Measurements from ENCODE around the gene KCNQ1. TPM values are rescaled to one million over a fixed set of nuclear protein-coding genes. Genes with fewer than 3 reads are reported as not detected.

KCNQ1 gene
- total RNA-seq, 5 donors from 2014 or later (not counting 1 experiment from before 2014, with no cell fraction given), result 20.9 to 32.9 (median 24.0) TPM

GRCh38 chr11:2592559-2593392, 148.0 kb downstream of the KCNQ1 start:
- H3K27me3 Mint-ChIP-seq, result no peaks in the 10 kb centered on the region

DNA sequence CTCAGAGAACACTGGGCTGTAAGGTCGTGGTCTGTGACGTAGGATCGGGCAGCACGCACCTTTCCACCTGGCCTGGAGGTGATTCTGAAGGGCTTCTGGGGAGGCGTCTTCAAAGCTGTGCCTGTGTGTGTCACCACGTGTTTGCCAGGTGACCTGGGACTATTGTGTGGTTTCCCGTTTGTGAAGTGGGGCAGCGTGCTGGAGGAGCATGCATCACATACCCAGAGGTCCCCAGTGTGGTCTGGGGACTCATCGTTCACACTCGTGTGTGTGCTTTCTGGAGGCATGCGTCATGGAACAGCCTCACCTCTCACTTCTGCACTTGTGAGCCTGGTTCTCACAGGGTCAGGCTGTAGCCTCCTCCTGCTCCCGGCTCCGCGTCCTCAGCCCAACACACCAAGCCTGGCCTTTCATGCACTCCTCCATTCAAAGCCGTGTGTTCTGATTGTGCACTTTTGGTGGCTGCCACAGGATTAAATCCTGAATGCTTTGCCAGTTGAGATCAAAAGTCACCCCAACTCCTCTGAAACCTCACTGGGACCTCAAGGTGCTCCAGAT, 148.7 kb downstream of the KCNQ1 start:
- Mint-ChIP-seq H3K4me3 (no peak overlapping the region), H3K9me3 (peaks cover 0 to 20% (median 12%) of the 10 kb centered on the region in 3 donors), H3K27me3 (no peaks in the 10 kb centered on the region), H3K27ac (no peak overlapping the region), H3K4me1 (no peaks in the 10 kb centered on the region), H3K36me3 (peaks cover 69% of the 10 kb centered on the region)
- H3K36me3 ChIP-seq (ENCODE audit: control insufficient read depth in 2 of 2, extremely low read depth in 1 of 2, insufficient read depth in 1 of 2, low read length in 1 of 2), result peaks cover 0 to 12% of the 10 kb centered on the region in 2 donors
- ATAC-seq (replicated peaks in 1 of 4) (no peak), DNase-seq (no peak)
- H3K27me3 ChIP-seq (replicated peaks in 1 of 2; ENCODE audit: control insufficient read depth in 2 of 2, extremely low read depth in 1 of 2, insufficient read depth in 2 of 2, low read length in 1 of 2), result no peaks in the 10 kb centered on the region
- POLR2A ChIA-PET, result no interaction called here
- CTCF ChIA-PET, result no interaction called here
- H3K4me3 ChIP-seq (ENCODE audit: control insufficient read depth in 1 of 2, extremely low read depth in 1 of 2, low read length in 1 of 2), result no peak overlapping the region
- no peaks in the 10 kb centered on the region for H3K9me3 ChIP-seq
- 95% methylated on average over 9 of the region's 15 CpGs for WGBS (ENCODE audit: insufficient coverage)
- no peaks in the 10 kb centered on the region for H3K4me1 ChIP-seq (ENCODE audit: control insufficient read depth in 1 of 2, extremely low read depth in 1 of 2, insufficient read depth in 2 of 2, low read length in 2 of 2)
- no peak overlapping the region for H3K27ac ChIP-seq (ENCODE audit: low read length)

More at GRCh38 chr11:2592559-2593392, 148.0 kb downstream of the KCNQ1 start:
- Histone ChIP-seq H3K4me1 (ENCODE audit: control insufficient read depth in 1 of 2, extremely low read depth in 1 of 2, insufficient read depth in 2 of 2, low read length in 2 of 2) (no peaks in the 10 kb centered on the region), H3K27me3 (replicated peaks in 1 of 2; ENCODE audit: control insufficient read depth in 2 of 2, extremely low read depth in 1 of 2, insufficient read depth in 2 of 2, low read length in 1 of 2) (no peaks in the 10 kb centered on the region), H3K36me3 (ENCODE audit: control insufficient read depth in 2 of 2, extremely low read depth in 1 of 2, insufficient read depth in 1 of 2, low read length in 1 of 2) (peaks cover 0 to 18% of the 10 kb centered on the region in 2 donors), H3K27ac (ENCODE audit: low read length) (no peak overlapping the region), H3K4me3 (ENCODE audit: control insufficient read depth in 1 of 2, extremely low read depth in 1 of 2, low read length in 1 of 2) (no peak overlapping the region), H3K9me3 (no peaks in the 10 kb centered on the region)
- Mint-ChIP-seq H3K9me3 (peaks cover 0 to 16% (median 9%) of the 10 kb centered on the region in 3 donors), H3K4me1 (no peaks in the 10 kb centered on the region), H3K4me3 (no peak overlapping the region), H3K27ac (no peak overlapping the region), H3K36me3 (peaks cover 70% of the 10 kb centered on the region)
- peak in 2 of 35 experiments; percentile 3 to 23 for DNase-seq
- POLR2A ChIA-PET, result no interaction called here
- 92% methylated on average over 11 of the region's 16 CpGs for WGBS (ENCODE audit: insufficient coverage)
- no peak for ATAC-seq (replicated peaks in 1 of 4)
- CTCF ChIA-PET, result no interaction called here

- WGBS (ENCODE audit: insufficient coverage), result no CpG with 5 or more reads among the region's 1 CpG
- Mint-ChIP-seq H3K4me3 (no peak overlapping the region), H3K4me1 (no peaks in the 10 kb centered on the region), H3K27me3 (no peaks in the 10 kb centered on the region), H3K9me3 (peaks cover 0 to 25% (median 12%) of the 10 kb centered on the region in 3 donors), H3K27ac (no peak overlapping the region), H3K36me3 (peaks cover 75% of the 10 kb centered on the region)
- Histone ChIP-seq H3K36me3 (ENCODE audit: control insufficient read depth in 2 of 2, extremely low read depth in 1 of 2, insufficient read depth in 1 of 2, low read length in 1 of 2) (peaks cover 0 to 9% of the 10 kb centered on the region in 2 donors), H3K4me1 (ENCODE audit: control insufficient read depth in 1 of 2, extremely low read depth in 1 of 2, insufficient read depth in 2 of 2, low read length in 2 of 2) (no peaks in the 10 kb centered on the region), H3K27me3 (replicated peaks in 1 of 2; ENCODE audit: control insufficient read depth in 2 of 2, extremely low read depth in 1 of 2, insufficient read depth in 2 of 2, low read length in 1 of 2) (no peaks in the 10 kb centered on the region), H3K4me3 (ENCODE audit: control insufficient read depth in 1 of 2, extremely low read depth in 1 of 2, low read length in 1 of 2) (no peak overlapping the region), H3K9me3 (no peaks in the 10 kb centered on the region), H3K27ac (ENCODE audit: low read length) (no peak overlapping the region)
- ATAC-seq (replicated peaks in 1 of 4) (no peak), DNase-seq (no peak)
- ChIA-PET CTCF (no interaction called here), POLR2A (no interaction called here)
Measured at GRCh38 chr11:2594267-2594666, 149.5 kb downstream of the KCNQ1 start.

GRCh38 chr11:2595204-2595603, 150.4 kb downstream of the KCNQ1 start:
- Histone ChIP-seq H3K9me3 (no peaks in the 10 kb centered on the region), H3K27me3 (replicated peaks in 1 of 2; ENCODE audit: control insufficient read depth in 2 of 2, extremely low read depth in 1 of 2, insufficient read depth in 2 of 2, low read length in 1 of 2) (no peaks in the 10 kb centered on the region), H3K4me3 (ENCODE audit: control insufficient read depth in 1 of 2, extremely low read depth in 1 of 2, low read length in 1 of 2) (no peak overlapping the region), H3K4me1 (ENCODE audit: control insufficient read depth in 1 of 2, extremely low read depth in 1 of 2, insufficient read depth in 2 of 2, low read length in 2 of 2) (no peaks in the 10 kb centered on the region), H3K27ac (ENCODE audit: low read length) (no peak overlapping the region), H3K36me3 (ENCODE audit: control insufficient read depth in 2 of 2, extremely low read depth in 1 of 2, insufficient read depth in 1 of 2, low read length in 1 of 2) (peaks cover 0 to 9% of the 10 kb centered on the region in 2 donors)
- Mint-ChIP-seq H3K27ac (no peak overlapping the region), H3K9me3 (peaks cover 0 to 25% (median 12%) of the 10 kb centered on the region in 3 donors), H3K4me1 (no peaks in the 10 kb centered on the region), H3K27me3 (no peaks in the 10 kb centered on the region), H3K4me3 (no peak overlapping the region), H3K36me3 (peaks cover 77% of the 10 kb centered on the region)
- ChIA-PET POLR2A (no interaction called here), CTCF (no interaction called here)
- DNase-seq, result no peak
- no peak for ATAC-seq (replicated peaks in 1 of 4)
- WGBS (ENCODE audit: insufficient coverage), result 90% methylated on average over 2 of the region's 3 CpGs

- no peak overlapping the region for H3K27ac Mint-ChIP-seq
- no peak overlapping the region for H3K27ac ChIP-seq (ENCODE audit: low read length)
- no peaks in the 10 kb centered on the region for H3K4me1 Mint-ChIP-seq
- ChIA-PET CTCF (no interaction called here), POLR2A (no interaction called here)
- peaks cover 60% of the 10 kb centered on the region for H3K36me3 Mint-ChIP-seq
- H3K27me3 Mint-ChIP-seq, result no peaks in the 10 kb centered on the region
- H3K9me3 Mint-ChIP-seq, result peaks cover 0 to 25% (median 12%) of the 10 kb centered on the region in 3 donors
- no peak overlapping the region for H3K4me3 ChIP-seq (ENCODE audit: control insufficient read depth in 1 of 2, extremely low read depth in 1 of 2, low read length in 1 of 2)
- no peaks in the 10 kb centered on the region for H3K9me3 ChIP-seq
- no peaks in the 10 kb centered on the region for H3K36me3 ChIP-seq (ENCODE audit: control insufficient read depth in 2 of 2, extremely low read depth in 1 of 2, insufficient read depth in 1 of 2, low read length in 1 of 2)
- 78% methylated on average over 2 of the region's 8 CpGs for WGBS (ENCODE audit: insufficient coverage)
- no peaks in the 10 kb centered on the region for H3K4me1 ChIP-seq (ENCODE audit: control insufficient read depth in 1 of 2, extremely low read depth in 1 of 2, insufficient read depth in 2 of 2, low read length in 2 of 2)
- no peak overlapping the region for H3K4me3 Mint-ChIP-seq
- no peaks in the 10 kb centered on the region for H3K27me3 ChIP-seq (replicated peaks in 1 of 2; ENCODE audit: control insufficient read depth in 2 of 2, extremely low read depth in 1 of 2, insufficient read depth in 2 of 2, low read length in 1 of 2)
- no peak for DNase-seq
- ATAC-seq (replicated peaks in 1 of 4), result no peak
Measured at GRCh38 chr11:2599561-2600189, 154.9 kb downstream of the KCNQ1 start.

DNA sequence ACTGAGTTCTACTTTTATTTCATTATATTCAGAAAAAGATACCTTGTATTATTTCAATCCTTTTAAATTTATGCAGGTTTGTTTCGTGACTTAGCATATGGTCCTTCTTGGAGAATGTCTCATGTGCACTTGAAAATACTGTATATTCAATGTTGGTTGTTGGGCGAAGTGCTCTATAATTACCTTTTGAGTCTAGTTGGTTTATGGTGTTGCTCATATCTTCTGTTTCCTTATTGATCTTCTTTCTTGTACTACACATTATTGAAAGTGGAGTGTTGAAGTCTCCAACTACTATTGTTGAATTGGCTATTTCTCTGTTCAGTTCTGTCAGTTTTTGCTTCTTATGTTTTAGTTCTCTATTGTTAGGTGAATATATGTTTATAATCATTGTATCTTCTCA, 164.5 kb downstream of the KCNQ1 start:
- peaks cover 3% of the 10 kb centered on the region for H3K9me3 ChIP-seq
- H3K27ac Mint-ChIP-seq, result no peak overlapping the region
- H3K9me3 Mint-ChIP-seq, result peaks cover 7 to 27% (median 13%) of the 10 kb centered on the region in 3 donors
- no peak for ATAC-seq (replicated peaks in 1 of 4)
- POLR2A ChIA-PET, result interaction anchor here in 1 of 2 donors (0.7 kb wide), 1 partner anchor 44 kb away, joined by 5 read pairs; no protein-coding TSS in a partner anchor
- WGBS (ENCODE audit: insufficient coverage), result no CpG with 5 or more reads among the region's 2 CpGs
- H3K27ac ChIP-seq (ENCODE audit: low read length), result no peak overlapping the region
- CTCF ChIA-PET, result no interaction called here
- H3K4me1 ChIP-seq (ENCODE audit: control insufficient read depth in 1 of 2, extremely low read depth in 1 of 2, insufficient read depth in 2 of 2, low read length in 2 of 2), result no peaks in the 10 kb centered on the region
- H3K36me3 Mint-ChIP-seq, result peaks cover 55% of the 10 kb centered on the region
- H3K27me3 ChIP-seq (replicated peaks in 1 of 2; ENCODE audit: control insufficient read depth in 2 of 2, extremely low read depth in 1 of 2, insufficient read depth in 2 of 2, low read length in 1 of 2), result no peaks in the 10 kb centered on the region
- H3K36me3 ChIP-seq (ENCODE audit: control insufficient read depth in 2 of 2, extremely low read depth in 1 of 2, insufficient read depth in 1 of 2, low read length in 1 of 2), result no peaks in the 10 kb centered on the region
- H3K4me3 Mint-ChIP-seq, result no peak overlapping the region
- H3K4me3 ChIP-seq (ENCODE audit: control insufficient read depth in 1 of 2, extremely low read depth in 1 of 2, low read length in 1 of 2), result no peak overlapping the region
- no peaks in the 10 kb centered on the region for H3K27me3 Mint-ChIP-seq
- no peak for DNase-seq
- peaks cover 0 to 2% (median 0%) of the 10 kb centered on the region in 3 donors for H3K4me1 Mint-ChIP-seq

Measured in T-cell (primary cell).